WTC11 (cell line): Measurements from ENCODE around the gene SMNDC1. TPM values are rescaled to one million over a fixed set of nuclear protein-coding genes. Genes with fewer than 3 reads are reported as not detected.

Source experiments
- ATAC-seq: fragments of 200-7000 bp; cut with Tn5 transposase; 2 replicates; pipeline ENCODE4 v1.10.0; 2021; ENCODE audit warnings: mild to moderate bottlenecking, moderate library complexity
- CTCF ChIA-PET: fragments of 300-600 bp; sonication (Branson Sonifier 250); formaldehyde crosslinking; loops from one replicate; lab custom pipeline; 2021; ENCODE audit warnings: antibody characterized with exemption; lab: Charles Lee
- POLR2A ChIA-PET: fragments of 350-600 bp; sonication (Branson Sonifier 250); formaldehyde crosslinking; loops from one replicate; lab custom pipeline; 2021; ENCODE audit warnings: antibody characterized with exemption; lab: Charles Lee
- DNase-seq: peaks from one replicate; pipeline ENCODE4 v3.0.0; 2021; ENCODE audit warnings: low spot score
- H3K27ac Mint-ChIP-seq: 2 replicates; pipeline ENCODE4 v1.8.0; 2021; ENCODE audit warnings: mixed read lengths
- H3K27me3 Mint-ChIP-seq: 2 replicates; pipeline ENCODE4 v1.8.0; 2021; ENCODE audit warnings: low read depth, mild to moderate bottlenecking, moderate library complexity, mixed read lengths
- H3K36me3 Mint-ChIP-seq: 2 replicates; pipeline ENCODE4 v1.8.0; 2021; ENCODE audit warnings: mixed read lengths
- H3K4me1 Mint-ChIP-seq: 2 replicates; pipeline ENCODE4 v1.8.0; 2022; ENCODE audit warnings: mixed read lengths
- H3K4me3 Mint-ChIP-seq: 2 replicates; pipeline ENCODE4 v1.8.0; 2021; ENCODE audit warnings: mild to moderate bottlenecking, moderate library complexity, mixed read lengths
- H3K9me3 Mint-ChIP-seq: 2 replicates; pipeline ENCODE4 v1.8.0; 2021; ENCODE audit warnings: mixed read lengths
- CBFB ChIP-seq: sonication (generic); formaldehyde crosslinking; IDR thresholded peaks from 2 replicates; pipeline ENCODE4 v1.8.1; 2022; ENCODE audit warnings: mild to moderate bottlenecking, low read depth, missing genetic modification reagents
- FOXP1 ChIP-seq: sonication (generic); formaldehyde crosslinking; IDR thresholded peaks from 2 replicates; pipeline ENCODE4 v1.8.0; 2022; ENCODE audit warnings: missing genetic modification reagents, mild to moderate bottlenecking, moderate library complexity, borderline replicate concordance
- HMGXB4 ChIP-seq: sonication (generic); formaldehyde crosslinking; IDR thresholded peaks from 2 replicates; pipeline ENCODE4 v1.8.1; 2023; ENCODE audit warnings: mild to moderate bottlenecking, moderate library complexity, missing genetic modification reagents
- MXD4 ChIP-seq: fragments of 250-450 bp; sonication (Bioruptor Pico); IDR thresholded peaks from 2 replicates; pipeline ENCODE4 v1.8.0; 2021; ENCODE audit warnings: mild to moderate bottlenecking, moderate library complexity, borderline replicate concordance
- MYBL2 ChIP-seq: sonication (generic); formaldehyde crosslinking; IDR thresholded peaks from 2 replicates; pipeline ENCODE4 v1.8.1; 2023; ENCODE audit warnings: mild to moderate bottlenecking, moderate library complexity, missing genetic modification reagents
- NFATC4 ChIP-seq: fragments of 250-450 bp; sonication (Bioruptor Pico); IDR thresholded peaks from 2 replicates; pipeline ENCODE4 v1.9.0; 2021; ENCODE audit warnings: mild to moderate bottlenecking
- NFE2L1 ChIP-seq: sonication (generic); formaldehyde crosslinking; IDR thresholded peaks from 2 replicates; pipeline ENCODE4 v1.8.1; 2023; ENCODE audit warnings: missing genetic modification reagents
- NFYB ChIP-seq: sonication (generic); formaldehyde crosslinking; conservative IDR thresholded peaks from 2 replicates; pipeline ENCODE4 v1.8.0; 2022; ENCODE audit warnings: low read depth, missing genetic modification reagents
- NR2C2 ChIP-seq: sonication (generic); formaldehyde crosslinking; IDR thresholded peaks from 2 replicates; pipeline ENCODE4 v1.8.0; 2022; ENCODE audit warnings: mild to moderate bottlenecking, missing genetic modification reagents
- RELA ChIP-seq: sonication (generic); formaldehyde crosslinking; IDR thresholded peaks from 2 replicates; pipeline ENCODE4 v1.8.1; 2022; ENCODE audit warnings: missing genetic modification reagents, mild to moderate bottlenecking, borderline replicate concordance
- SMAD4 ChIP-seq: sonication (generic); formaldehyde crosslinking; IDR thresholded peaks from 2 replicates; pipeline ENCODE4 v1.8.0; 2022; ENCODE audit warnings: mild to moderate bottlenecking, missing genetic modification reagents
- SP1 ChIP-seq: sonication (generic); formaldehyde crosslinking; conservative IDR thresholded peaks from 2 replicates; pipeline ENCODE4 v1.8.1; 2022; ENCODE audit warnings: missing genetic modification reagents
- STAT6 ChIP-seq: sonication (generic); formaldehyde crosslinking; conservative IDR thresholded peaks from 2 replicates; pipeline ENCODE4 v1.8.1; 2023; ENCODE audit warnings: mild to moderate bottlenecking, low read depth, missing genetic modification reagents, moderate library complexity
- ZBTB21 ChIP-seq: sonication (generic); formaldehyde crosslinking; IDR thresholded peaks from 2 replicates; pipeline ENCODE4 v1.8.1; 2023; ENCODE audit warnings: mild to moderate bottlenecking, missing genetic modification reagents, borderline replicate concordance
- ZNF121 ChIP-seq: sonication (generic); formaldehyde crosslinking; IDR thresholded peaks from 2 replicates; pipeline ENCODE4 v1.8.0; 2023; ENCODE audit warnings: missing genetic modification reagents
- ZNF138 ChIP-seq: sonication (generic); formaldehyde crosslinking; conservative IDR thresholded peaks from 2 replicates; pipeline ENCODE4 v1.8.1; 2022; ENCODE audit warnings: mild to moderate bottlenecking, moderate library complexity, missing genetic modification reagents
- ZNF263 ChIP-seq: sonication (generic); formaldehyde crosslinking; IDR thresholded peaks from 2 replicates; pipeline ENCODE4 v1.8.1; 2022; ENCODE audit warnings: low read depth, mild to moderate bottlenecking, moderate library complexity, missing genetic modification reagents
- ZNF317 ChIP-seq: sonication (generic); formaldehyde crosslinking; IDR thresholded peaks from 2 replicates; pipeline ENCODE4 v1.8.1; 2023; ENCODE audit warnings: low read depth, mild to moderate bottlenecking, moderate library complexity, missing genetic modification reagents, borderline replicate concordance
- ZNF512 ChIP-seq: sonication (generic); formaldehyde crosslinking; IDR thresholded peaks from 2 replicates; pipeline ENCODE4 v1.8.1; 2022; ENCODE audit warnings: missing genetic modification reagents, borderline replicate concordance
- total RNA-seq: library from RNA; stranded (reverse); gene quantifications from 3 replicates; pipeline ENCODE4 v1.2.3, GENCODE V29; 2021

Gene SMNDC1
- total RNA-seq, 1 experiment from 2014 or later, result 55.9 TPM

DNA sequence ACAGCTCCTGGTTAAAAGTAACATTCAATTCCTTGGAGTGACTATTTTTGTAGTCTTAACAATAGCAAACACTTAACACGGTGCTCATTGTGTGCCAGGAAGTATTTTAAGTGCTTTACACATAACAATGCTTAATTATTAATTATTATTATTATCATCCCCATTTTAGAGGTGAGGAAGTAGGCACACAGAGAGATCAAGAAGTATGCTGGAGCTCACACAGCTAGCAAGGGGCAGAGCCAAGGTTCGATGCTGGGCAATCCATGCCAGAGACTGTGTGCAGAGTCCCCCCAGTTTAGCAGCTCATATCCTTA, 48.2 kb upstream of the SMNDC1 start:
- no peaks in the 10 kb centered on the region for H3K27me3 Mint-ChIP-seq
- no peak overlapping the region for H3K27ac Mint-ChIP-seq
- TF ChIP-seq NFYB (CRISPR knock-in tag), result no peak
- no peak for TF ChIP-seq ZNF263 (CRISPR knock-in tag)
- no peak for TF ChIP-seq ZBTB21 (CRISPR knock-in tag)
- TF ChIP-seq RELA (CRISPR knock-in tag), result no peak
- TF ChIP-seq FOXP1 (CRISPR knock-in tag), result no peak
- TF ChIP-seq HMGXB4 (CRISPR knock-in tag), result no peak
- TF ChIP-seq CBFB (CRISPR knock-in tag), result no peak
- no peak for TF ChIP-seq ZNF317 (CRISPR knock-in tag)
- no peak for TF ChIP-seq NFE2L1 (CRISPR knock-in tag)
- no peak for TF ChIP-seq NFATC4 (CRISPR knock-in tag)
- no peak for TF ChIP-seq SMAD4 (CRISPR knock-in tag)
- no peak for TF ChIP-seq ZNF138 (CRISPR knock-in tag)
- TF ChIP-seq STAT6 (CRISPR knock-in tag), result no peak
- ATAC-seq (no peak), DNase-seq (no peak)
- ChIA-PET CTCF (interaction anchor here (0.8 to 3.7 kb wide), 8 partner anchors 8 to 247 kb away, joined by 3 to 51 read pairs (median 16); no protein-coding TSS in a partner anchor), POLR2A (interaction anchor here (0.7 kb wide), 1 partner anchor 146 kb away, joined by 3 read pairs; no protein-coding TSS in a partner anchor)
- H3K4me3 Mint-ChIP-seq, result no peak overlapping the region
- H3K4me1 Mint-ChIP-seq, result peaks cover 38% of the 10 kb centered on the region
- H3K9me3 Mint-ChIP-seq, result peaks cover 3% of the 10 kb centered on the region; the same call in 1 of the 2 replicates
- no peaks in the 10 kb centered on the region for H3K36me3 Mint-ChIP-seq

DNA sequence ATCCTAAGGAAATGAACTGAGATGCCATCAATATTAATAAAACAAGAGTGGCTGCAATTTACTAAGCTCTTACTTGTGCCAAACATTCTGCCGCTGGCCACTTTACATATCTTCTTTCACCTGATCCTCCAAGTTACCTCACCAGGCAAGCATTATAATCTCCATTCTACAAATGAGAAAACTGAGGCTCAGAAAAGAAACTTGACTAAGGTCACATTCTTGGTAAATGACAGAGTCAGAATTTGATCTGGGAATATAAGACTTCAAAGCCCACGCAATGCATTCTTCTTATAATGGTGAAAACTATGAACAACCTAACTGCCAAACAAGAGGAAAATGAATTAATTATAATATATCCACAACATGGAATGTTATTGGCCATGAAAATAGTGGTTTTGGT, 46.1 kb upstream of the SMNDC1 start:
- DNase-seq (no peak), ATAC-seq (no peak)
- Mint-ChIP-seq H3K4me3 (no peak overlapping the region), H3K27me3 (no peaks in the 10 kb centered on the region), H3K36me3 (no peaks in the 10 kb centered on the region), H3K4me1 (peaks cover 27% of the 10 kb centered on the region), H3K9me3 (peaks cover 3% of the 10 kb centered on the region; the same call in 1 of the 2 replicates), H3K27ac (no peak overlapping the region)
- ChIA-PET CTCF (interaction anchor here (0.6 kb wide), 1 partner anchor 46 kb away, joined by 4 read pairs; the partner anchor contains the start of gene SMNDC1), POLR2A (no interaction called here)
- TF ChIP-seq CBFB (CRISPR knock-in tag), result no peak
- no peak for TF ChIP-seq NR2C2 (CRISPR knock-in tag)
- no peak for TF ChIP-seq FOXP1 (CRISPR knock-in tag)
- TF ChIP-seq HMGXB4 (CRISPR knock-in tag), result no peak
- TF ChIP-seq SP1, result no peak
- TF ChIP-seq ZNF512, result no peak
- TF ChIP-seq ZNF121 (CRISPR knock-in tag), result no peak
- TF ChIP-seq MXD4, result no peak
- no peak for TF ChIP-seq MYBL2 (CRISPR knock-in tag)
